HG03159 (cell line): ENCODE data around the gene CDH13.

Experiments
- ATAC-seq: cut with Tn5 transposase; IDR thresholded peaks from one replicate; pipeline ENCODE4 v1.9.1; 2021; ENCODE audit warnings: mild to moderate bottlenecking, moderate library complexity; ENCODE audit not compliant: unreplicated experiment

Gene CDH13

DNA sequence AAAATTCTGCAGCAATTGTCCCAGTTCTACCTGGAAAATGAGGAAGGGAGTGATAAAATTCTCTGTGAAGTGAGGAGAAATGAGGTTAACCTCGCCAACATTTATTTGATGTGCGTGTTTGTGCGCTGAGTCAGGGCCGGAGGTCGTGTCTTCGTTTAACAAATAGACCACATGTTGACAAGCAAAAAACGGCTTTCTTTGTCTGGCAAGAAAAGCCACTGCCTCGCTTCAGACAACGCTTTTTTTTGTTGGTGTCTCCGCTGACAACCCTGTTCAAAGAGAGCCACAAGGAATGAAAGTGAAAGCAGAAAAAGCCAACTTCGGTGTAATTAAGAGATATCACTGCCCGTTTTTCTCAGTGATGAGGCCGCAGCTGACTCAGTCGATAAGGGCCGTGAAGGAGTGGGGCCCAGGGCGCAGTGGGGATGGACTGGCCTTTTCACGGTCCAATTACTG, 510.6 kb downstream of the CDH13 start:
- no peak for ATAC-seq

DNA sequence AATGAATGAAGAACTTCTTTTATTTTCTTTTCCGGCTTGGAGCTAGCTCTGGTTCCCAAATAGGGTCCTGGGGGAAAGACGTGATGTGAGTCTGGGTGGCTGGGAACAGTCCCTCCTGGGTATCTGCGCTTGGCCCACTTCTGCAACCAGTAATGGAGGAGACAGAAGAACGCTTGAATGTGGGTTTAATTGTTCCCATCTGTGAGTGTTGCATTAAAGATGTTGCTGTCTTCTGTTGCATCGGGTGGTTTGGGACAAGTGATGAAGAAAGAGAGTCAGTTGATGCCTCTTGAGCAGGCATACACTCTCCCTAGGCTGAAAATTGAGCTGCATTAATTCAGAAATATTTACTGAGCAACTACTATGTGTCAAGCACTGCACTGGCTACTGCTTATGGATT, 511.1 kb downstream of the CDH13 start:
- no peak for ATAC-seq

- ATAC-seq: no peak
Measured at GRCh38 chr16:83138512-83138911, 511.7 kb downstream of the CDH13 start.

DNA sequence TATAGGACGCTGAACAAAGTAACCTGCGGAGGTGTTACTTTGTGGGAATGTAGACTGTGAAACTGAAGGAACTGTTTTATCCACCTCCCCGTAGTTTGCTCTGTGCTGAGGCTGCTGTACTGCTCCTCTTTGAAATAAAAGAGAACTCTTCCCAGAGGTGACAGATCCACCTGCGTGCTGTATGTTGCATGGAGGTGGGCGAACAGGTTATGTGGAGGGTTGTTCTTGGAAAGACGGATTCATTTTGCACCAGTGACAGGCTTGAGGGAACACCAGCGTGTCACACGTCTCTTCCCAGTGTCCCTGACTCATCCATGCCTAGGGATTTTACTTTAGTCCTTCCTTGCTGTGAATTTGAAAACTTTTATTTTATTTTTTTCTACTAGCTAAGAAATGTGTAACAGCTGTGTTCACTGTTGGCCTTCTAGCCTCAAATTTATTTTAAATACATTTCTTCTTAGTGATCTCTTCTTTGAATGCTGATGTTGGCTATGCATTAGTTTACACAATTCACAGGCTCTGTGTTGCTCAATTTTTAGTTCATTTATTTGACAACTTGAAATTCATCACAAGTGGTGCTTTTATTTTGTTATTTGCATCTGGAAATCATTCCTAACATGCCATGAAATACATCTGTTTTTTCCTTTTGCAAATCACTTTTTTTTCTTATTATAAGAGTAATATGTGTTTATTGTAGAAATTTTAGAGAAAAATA, 512.4 kb downstream of the CDH13 start:
- ATAC-seq: no peak

- no peak for ATAC-seq
Measured at GRCh38 chr16:83143788-83144187, 517.0 kb downstream of the CDH13 start.

DNA sequence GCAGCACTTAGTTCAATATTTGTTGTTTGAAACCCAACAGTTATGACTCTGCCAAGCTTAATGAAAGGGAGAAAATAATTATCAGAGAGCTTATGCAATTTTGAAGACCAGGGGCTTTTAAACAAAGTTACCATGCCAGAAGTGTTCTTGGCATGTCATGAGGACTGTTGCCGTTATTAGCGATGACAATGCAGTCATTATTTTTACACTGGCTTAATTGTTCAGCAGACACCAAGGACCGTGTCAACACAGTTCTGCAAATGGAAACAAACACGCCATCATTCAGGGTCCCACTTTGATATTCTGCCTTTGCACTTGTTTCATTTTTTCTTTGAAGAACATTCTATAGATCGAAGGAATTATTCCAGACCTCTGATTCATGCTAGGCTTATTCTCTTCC, 518.5 kb downstream of the CDH13 start:
- no peak for ATAC-seq

DNA sequence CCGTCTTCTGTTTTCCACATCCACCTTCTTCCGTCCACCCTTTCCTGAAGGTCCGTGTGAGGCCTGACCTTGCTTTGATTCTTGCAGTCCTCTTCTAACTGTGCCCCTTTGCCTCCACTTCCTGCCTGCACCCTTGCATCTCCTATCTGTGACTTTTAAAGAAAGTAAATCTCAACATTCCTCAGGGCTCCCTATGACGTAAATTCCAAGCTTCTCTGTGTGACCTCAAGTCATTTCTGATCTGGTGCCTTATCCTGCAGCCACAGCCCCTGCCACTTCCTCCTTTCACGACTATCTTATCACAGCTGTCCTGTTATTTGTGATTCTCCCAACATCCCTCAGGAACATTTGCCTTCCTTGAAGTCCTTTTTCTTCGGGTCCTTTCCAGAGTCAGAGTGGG, 520.5 kb downstream of the CDH13 start:
- ATAC-seq: no peak

DNA sequence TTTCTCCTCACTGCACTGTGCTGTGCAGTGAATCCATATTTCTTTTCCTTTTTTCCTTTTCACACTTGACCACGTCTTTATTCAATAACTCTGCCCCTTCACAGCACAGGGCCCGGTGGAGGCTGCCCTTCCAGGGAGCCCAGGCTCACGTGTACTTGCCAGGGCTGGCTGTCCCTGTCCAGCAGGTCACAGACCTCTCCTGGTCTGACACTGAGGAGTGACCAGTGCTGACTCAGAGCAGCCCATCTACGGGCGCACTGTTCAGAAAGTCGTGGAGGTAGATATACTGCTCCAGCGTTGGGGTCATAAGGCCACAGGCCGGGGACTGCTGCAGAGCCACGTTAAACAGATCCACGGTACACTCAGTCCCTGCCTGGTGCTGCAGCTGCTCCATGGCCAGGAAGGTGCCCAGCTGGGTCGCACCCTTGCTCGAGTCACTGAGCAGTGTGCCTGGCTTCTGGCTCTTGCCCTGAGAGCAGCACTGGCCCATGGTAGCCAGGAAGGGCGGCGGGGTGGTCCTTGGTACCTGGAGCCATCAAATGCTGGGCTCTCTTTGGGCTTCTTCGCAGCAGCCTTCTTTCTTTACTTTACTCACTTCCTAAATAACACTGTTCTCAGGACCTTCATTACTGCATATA, 531.7 kb downstream of the CDH13 start:
- no peak for ATAC-seq

DNA sequence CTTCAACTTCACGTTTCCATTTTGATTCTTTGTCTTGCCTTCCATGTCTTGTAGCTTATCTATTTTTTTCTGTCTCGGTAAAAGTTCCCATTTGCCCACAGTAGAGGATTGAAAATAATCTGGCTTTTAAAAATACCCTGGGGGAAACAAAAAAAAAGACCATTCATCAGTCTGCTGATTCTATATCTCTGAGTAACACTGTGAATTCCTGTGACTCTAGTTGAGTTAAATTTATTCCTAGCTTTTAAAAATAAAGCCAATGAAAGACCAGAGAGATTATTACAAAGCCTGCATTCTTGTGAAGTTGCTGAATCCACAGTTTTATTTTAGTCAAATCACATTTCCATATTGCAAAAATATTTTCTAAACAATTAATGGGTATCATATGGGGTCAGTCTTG, 532.3 kb downstream of the CDH13 start:
- ATAC-seq: no peak

GRCh38 chr16:83160287-83161020, 533.7 kb downstream of the CDH13 start:
- ATAC-seq: no peak

GRCh38 chr16:83162791-83163190, 536.0 kb downstream of the CDH13 start:
- no peak for ATAC-seq

DNA sequence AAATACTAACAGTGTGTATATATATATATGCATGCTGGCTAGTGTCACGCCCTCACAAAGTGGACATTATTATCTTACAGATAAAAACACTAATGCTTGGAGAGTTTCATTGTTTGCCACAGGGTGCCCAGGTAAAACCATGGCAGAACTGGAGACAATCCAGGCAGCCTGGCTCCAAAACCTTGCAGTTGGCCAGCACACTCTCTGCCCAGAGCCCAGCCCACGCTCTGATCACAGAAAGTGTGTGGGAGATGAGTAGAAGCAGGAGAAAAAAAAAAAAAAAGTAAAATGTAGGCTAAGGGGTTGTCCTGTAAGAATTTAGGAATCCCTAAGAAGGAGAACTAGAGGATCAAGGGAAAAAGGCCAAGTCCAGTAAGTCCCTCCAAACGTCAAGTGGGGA, 538.0 kb downstream of the CDH13 start:
- no peak for ATAC-seq

- no peak for ATAC-seq
Measured at GRCh38 chr16:83171396-83171795, 544.6 kb downstream of the CDH13 start.

GRCh38 chr16:83174671-83175070, 547.9 kb downstream of the CDH13 start:
- ATAC-seq: no peak

GRCh38 chr16:83176802-83177201, 550.0 kb downstream of the CDH13 start:
- ATAC-seq: no peak

- no peak for ATAC-seq
Measured at GRCh38 chr16:83185902-83186301, 559.1 kb downstream of the CDH13 start.

- ATAC-seq: no peak
Measured at GRCh38 chr16:83187405-83187804, 560.6 kb downstream of the CDH13 start.

GRCh38 chr16:83196796-83197195, 570.0 kb downstream of the CDH13 start:
- no peak for ATAC-seq

- ATAC-seq: no peak
Measured at GRCh38 chr16:83197450-83197849, 570.7 kb downstream of the CDH13 start.

- ATAC-seq: no peak
Measured at GRCh38 chr16:83198977-83199376, 572.2 kb downstream of the CDH13 start.

- ATAC-seq: no peak
Measured at GRCh38 chr16:83200005-83200779, 573.4 kb downstream of the CDH13 start.
